ENCODE measurements around the gene CORO2B. TPM values are rescaled to one million over a fixed set of nuclear protein-coding genes. Genes with fewer than 3 reads are reported as not detected.

CORO2B gene
- total and polyA plus RNA-seq, 2 experiments from 2014 or later: 1.6 to 4.6 TPM

GRCh38 chr15:68602459-68603215 is 23.8 kb downstream of the CORO2B start (continued):
- TF ChIP-seq, protein P1, sequence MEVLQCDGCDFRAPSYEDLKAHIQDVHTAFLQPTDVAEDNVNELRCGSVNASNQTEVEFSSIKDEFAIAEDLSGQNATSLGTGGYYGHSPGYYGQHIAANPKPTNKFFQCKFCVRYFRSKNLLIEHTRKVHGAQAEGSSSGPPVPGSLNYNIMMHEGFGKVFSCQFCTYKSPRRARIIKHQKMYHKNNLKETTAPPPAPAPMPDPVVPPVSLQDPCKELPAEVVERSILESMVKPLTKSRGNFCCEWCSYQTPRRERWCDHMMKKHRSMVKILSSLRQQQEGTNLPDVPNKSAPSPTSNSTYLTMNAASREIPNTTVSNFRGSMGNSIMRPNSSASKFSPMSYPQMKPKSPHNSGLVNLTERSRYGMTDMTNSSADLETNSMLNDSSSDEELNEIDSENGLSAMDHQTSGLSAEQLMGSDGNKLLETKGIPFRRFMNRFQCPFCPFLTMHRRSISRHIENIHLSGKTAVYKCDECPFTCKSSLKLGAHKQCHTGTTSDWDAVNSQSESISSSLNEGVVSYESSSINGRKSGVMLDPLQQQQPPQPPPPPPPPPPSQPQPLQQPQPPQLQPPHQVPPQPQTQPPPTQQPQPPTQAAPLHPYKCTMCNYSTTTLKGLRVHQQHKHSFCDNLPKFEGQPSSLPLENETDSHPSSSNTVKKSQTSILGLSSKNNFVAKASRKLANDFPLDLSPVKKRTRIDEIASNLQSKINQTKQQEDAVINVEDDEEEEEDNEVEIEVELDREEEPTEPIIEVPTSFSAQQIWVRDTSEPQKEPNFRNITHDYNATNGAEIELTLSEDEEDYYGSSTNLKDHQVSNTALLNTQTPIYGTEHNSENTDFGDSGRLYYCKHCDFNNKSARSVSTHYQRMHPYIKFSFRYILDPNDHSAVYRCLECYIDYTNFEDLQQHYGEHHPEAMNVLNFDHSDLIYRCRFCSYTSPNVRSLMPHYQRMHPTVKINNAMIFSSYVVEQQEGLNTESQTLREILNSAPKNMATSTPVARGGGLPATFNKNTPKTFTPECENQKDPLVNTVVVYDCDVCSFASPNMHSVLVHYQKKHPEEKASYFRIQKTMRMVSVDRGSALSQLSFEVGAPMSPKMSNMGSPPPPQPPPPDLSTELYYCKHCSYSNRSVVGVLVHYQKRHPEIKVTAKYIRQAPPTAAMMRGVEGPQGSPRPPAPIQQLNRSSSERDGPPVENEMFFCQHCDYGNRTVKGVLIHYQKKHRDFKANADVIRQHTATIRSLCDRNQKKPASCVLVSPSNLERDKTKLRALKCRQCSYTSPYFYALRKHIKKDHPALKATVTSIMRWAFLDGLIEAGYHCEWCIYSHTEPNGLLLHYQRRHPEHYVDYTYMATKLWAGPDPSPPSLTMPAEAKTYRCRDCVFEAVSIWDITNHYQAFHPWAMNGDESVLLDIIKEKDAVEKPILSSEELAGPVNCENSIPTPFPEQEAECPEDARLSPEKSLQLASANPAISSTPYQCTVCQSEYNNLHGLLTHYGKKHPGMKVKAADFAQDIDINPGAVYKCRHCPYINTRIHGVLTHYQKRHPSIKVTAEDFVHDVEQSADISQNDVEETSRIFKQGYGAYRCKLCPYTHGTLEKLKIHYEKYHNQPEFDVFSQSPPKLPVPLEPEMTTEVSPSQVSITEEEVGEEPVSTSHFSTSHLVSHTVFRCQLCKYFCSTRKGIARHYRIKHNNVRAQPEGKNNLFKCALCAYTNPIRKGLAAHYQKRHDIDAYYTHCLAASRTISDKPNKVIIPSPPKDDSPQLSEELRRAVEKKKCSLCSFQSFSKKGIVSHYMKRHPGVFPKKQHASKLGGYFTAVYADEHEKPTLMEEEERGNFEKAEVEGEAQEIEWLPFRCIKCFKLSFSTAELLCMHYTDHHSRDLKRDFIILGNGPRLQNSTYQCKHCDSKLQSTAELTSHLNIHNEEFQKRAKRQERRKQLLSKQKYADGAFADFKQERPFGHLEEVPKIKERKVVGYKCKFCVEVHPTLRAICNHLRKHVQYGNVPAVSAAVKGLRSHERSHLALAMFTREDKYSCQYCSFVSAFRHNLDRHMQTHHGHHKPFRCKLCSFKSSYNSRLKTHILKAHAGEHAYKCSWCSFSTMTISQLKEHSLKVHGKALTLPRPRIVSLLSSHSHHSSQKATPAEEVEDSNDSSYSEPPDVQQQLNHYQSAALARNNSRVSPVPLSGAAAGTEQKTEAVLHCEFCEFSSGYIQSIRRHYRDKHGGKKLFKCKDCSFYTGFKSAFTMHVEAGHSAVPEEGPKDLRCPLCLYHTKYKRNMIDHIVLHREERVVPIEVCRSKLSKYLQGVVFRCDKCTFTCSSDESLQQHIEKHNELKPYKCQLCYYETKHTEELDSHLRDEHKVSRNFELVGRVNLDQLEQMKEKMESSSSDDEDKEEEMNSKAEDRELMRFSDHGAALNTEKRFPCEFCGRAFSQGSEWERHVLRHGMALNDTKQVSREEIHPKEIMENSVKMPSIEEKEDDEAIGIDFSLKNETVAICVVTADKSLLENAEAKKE (CRISPR knock-in tag; IDR thresholded peaks at IDR 0.05): no peak

DNA sequence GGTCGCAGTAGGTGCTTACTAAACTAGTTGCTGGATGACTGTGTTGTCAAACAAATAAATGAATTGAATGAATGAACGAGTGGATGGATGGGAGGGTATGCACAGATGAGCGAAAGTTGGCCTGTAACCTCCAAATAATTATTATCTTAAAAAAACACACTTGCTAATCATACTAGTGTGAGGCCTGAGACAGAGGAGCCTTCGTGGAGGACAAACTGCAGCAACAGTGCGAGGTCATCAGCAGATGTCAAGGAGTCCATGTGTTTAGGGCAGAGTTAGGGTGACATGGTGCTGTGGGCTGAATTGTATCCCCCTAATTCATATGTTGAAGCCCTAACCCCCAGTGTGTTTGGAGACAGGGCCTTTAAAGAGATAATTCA is 24.4 kb downstream of the CORO2B start:
- H4K20me1 ChIP-seq (replicated peaks; ENCODE audit: insufficient read depth): no peaks in the 10 kb centered on the region
- no peak overlapping the region for H3K27ac ChIP-seq (ENCODE audit: low read depth)
- no peak overlapping the region for H3K27ac Mint-ChIP-seq
- peaks cover 31% of the 10 kb centered on the region for H3K4me1 ChIP-seq (ENCODE audit: insufficient read depth)
- H3K36me3 ChIP-seq (ENCODE audit: insufficient read depth): no peaks in the 10 kb centered on the region
- no peaks in the 10 kb centered on the region for H3K9me3 Mint-ChIP-seq
- H3K36me3 Mint-ChIP-seq (ENCODE audit: low read depth): no peaks in the 10 kb centered on the region
- ATAC-seq (no peak), DNase-seq (ENCODE audit: low spot score) (no peak)
- H3K79me2 ChIP-seq (replicated peaks; ENCODE audit: insufficient read depth): no peaks in the 10 kb centered on the region
- H3K4me2 ChIP-seq: no peak overlapping the region
- peaks cover 21% of the 10 kb centered on the region for H3K27me3 Mint-ChIP-seq (ENCODE audit: insufficient read depth, low read depth, poor library complexity)
- H3K4me1 Mint-ChIP-seq: peaks cover 41% of the 10 kb centered on the region
- no peaks in the 10 kb centered on the region for H3K27me3 ChIP-seq (ENCODE audit: insufficient read depth)
- H2AFZ ChIP-seq: no peak overlapping the region
- H3F3A ChIP-seq (replicated peaks; ENCODE audit: low read depth): no peaks in the 10 kb centered on the region
- no peak overlapping the region for H3K4me3 ChIP-seq
- H3K9me2 ChIP-seq (ENCODE audit: insufficient read depth): 0 out of 2 replicates have a peak, but pooled peaks cover 4% of the 10 kb centered on the region
- no peak overlapping the region for H3K4me3 Mint-ChIP-seq
- TF ChIP-seq JUNB (IDR thresholded peaks at IDR 0.05; ENCODE audit: unreplicated experiment) (no peak), ZNF331 (CRISPR knock-in tag; IDR thresholded peaks at IDR 0.05; ENCODE audit: low read depth) (no peak), NANOG (IDR thresholded peaks at IDR 0.05; ENCODE audit: borderline replicate concordance) (no peak), CREB1 (CRISPR knock-in tag; IDR thresholded peaks at IDR 0.05; ENCODE audit: low read depth) (no peak), EZH2phosphoT487 (IDR thresholded peaks at IDR 0.05; ENCODE audit: unreplicated experiment) (no peak), STAT1 (IDR thresholded peaks at IDR 0.05; ENCODE audit: unreplicated experiment) (no peak), ZNF114 (CRISPR knock-in tag; IDR thresholded peaks at IDR 0.05) (no peak), POLR2AphosphoS5 (IDR thresholded peaks at IDR 0.05; ENCODE audit: low read depth) (no peak)
- TF ChIP-seq, protein P2, sequence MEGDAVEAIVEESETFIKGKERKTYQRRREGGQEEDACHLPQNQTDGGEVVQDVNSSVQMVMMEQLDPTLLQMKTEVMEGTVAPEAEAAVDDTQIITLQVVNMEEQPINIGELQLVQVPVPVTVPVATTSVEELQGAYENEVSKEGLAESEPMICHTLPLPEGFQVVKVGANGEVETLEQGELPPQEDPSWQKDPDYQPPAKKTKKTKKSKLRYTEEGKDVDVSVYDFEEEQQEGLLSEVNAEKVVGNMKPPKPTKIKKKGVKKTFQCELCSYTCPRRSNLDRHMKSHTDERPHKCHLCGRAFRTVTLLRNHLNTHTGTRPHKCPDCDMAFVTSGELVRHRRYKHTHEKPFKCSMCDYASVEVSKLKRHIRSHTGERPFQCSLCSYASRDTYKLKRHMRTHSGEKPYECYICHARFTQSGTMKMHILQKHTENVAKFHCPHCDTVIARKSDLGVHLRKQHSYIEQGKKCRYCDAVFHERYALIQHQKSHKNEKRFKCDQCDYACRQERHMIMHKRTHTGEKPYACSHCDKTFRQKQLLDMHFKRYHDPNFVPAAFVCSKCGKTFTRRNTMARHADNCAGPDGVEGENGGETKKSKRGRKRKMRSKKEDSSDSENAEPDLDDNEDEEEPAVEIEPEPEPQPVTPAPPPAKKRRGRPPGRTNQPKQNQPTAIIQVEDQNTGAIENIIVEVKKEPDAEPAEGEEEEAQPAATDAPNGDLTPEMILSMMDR (conservative IDR thresholded peaks at IDR 0.05; ENCODE audit: low read depth in 2 of 2): no peak
- TF ChIP-seq, protein P3, sequence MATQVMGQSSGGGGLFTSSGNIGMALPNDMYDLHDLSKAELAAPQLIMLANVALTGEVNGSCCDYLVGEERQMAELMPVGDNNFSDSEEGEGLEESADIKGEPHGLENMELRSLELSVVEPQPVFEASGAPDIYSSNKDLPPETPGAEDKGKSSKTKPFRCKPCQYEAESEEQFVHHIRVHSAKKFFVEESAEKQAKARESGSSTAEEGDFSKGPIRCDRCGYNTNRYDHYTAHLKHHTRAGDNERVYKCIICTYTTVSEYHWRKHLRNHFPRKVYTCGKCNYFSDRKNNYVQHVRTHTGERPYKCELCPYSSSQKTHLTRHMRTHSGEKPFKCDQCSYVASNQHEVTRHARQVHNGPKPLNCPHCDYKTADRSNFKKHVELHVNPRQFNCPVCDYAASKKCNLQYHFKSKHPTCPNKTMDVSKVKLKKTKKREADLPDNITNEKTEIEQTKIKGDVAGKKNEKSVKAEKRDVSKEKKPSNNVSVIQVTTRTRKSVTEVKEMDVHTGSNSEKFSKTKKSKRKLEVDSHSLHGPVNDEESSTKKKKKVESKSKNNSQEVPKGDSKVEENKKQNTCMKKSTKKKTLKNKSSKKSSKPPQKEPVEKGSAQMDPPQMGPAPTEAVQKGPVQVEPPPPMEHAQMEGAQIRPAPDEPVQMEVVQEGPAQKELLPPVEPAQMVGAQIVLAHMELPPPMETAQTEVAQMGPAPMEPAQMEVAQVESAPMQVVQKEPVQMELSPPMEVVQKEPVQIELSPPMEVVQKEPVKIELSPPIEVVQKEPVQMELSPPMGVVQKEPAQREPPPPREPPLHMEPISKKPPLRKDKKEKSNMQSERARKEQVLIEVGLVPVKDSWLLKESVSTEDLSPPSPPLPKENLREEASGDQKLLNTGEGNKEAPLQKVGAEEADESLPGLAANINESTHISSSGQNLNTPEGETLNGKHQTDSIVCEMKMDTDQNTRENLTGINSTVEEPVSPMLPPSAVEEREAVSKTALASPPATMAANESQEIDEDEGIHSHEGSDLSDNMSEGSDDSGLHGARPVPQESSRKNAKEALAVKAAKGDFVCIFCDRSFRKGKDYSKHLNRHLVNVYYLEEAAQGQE (IDR thresholded peaks at IDR 0.05; ENCODE audit: unreplicated experiment): no peak
- TF ChIP-seq, protein P4, sequence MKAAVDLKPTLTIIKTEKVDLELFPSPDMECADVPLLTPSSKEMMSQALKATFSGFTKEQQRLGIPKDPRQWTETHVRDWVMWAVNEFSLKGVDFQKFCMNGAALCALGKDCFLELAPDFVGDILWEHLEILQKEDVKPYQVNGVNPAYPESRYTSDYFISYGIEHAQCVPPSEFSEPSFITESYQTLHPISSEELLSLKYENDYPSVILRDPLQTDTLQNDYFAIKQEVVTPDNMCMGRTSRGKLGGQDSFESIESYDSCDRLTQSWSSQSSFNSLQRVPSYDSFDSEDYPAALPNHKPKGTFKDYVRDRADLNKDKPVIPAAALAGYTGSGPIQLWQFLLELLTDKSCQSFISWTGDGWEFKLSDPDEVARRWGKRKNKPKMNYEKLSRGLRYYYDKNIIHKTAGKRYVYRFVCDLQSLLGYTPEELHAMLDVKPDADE (IDR thresholded peaks at IDR 0.05): no peak

Measured in GM23338 (cell line).